Neural progenitor cell (in vitro differentiated cells): ENCODE measurements around the gene YY1AP1. TPM values are rescaled to one million over a fixed set of nuclear protein-coding genes. Genes with fewer than 3 reads are reported as not detected.
A peak's percentile ranks its signal among the peaks of the same experiment; 100 is the strongest.
"Not testable (repeated sequence)": the region's sequence is repeated elsewhere in the genome, so short reads cannot be mapped to it uniquely, and the experiment has no call there.

Experiments
- DNase-seq: peaks from one replicate; pipeline ENCODE4 v3.0.0-alpha.2; 2016; ENCODE audit warnings: low spot score
- H2AFZ ChIP-seq: fragments of 200-600 bp; sonication (generic); replicated peaks from 2 replicates; pipeline ENCODE4 v1.6.1; 2016; ENCODE audit warnings: antibody characterized with exemption
- H3F3A ChIP-seq: fragments of 200-600 bp; sonication (generic); 2 replicates; pipeline ENCODE4 v1.6.1; 2016; ENCODE audit warnings: antibody characterized with exemption, low read depth
- H3K27ac ChIP-seq: fragments of 200-600 bp; sonication (generic); 2 replicates; pipeline ENCODE4 v1.5.1; 2016; ENCODE audit warnings: mild to moderate bottlenecking
- H3K27me3 ChIP-seq: fragments of 200-600 bp; sonication (generic); 2 replicates; pipeline ENCODE4 v1.6.1; 2016; ENCODE audit warnings: mild to moderate bottlenecking, moderate library complexity
- H3K36me3 ChIP-seq: fragments of 200-600 bp; sonication (generic); 2 replicates; pipeline ENCODE4 v1.5.1; 2016
- H3K4me1 ChIP-seq: fragments of 200-600 bp; sonication (generic); 2 replicates; pipeline ENCODE4 v1.6.1; 2016; ENCODE audit warnings: mixed run types
- H3K4me2 ChIP-seq: fragments of 200-600 bp; sonication (generic); 2 replicates; pipeline ENCODE4 v1.6.1; 2016
- H3K4me3 ChIP-seq: fragments of 200-600 bp; sonication (generic); 2 replicates; pipeline ENCODE4 v1.5.1; 2016
- H3K79me2 ChIP-seq: fragments of 200-600 bp; sonication (generic); 2 replicates; pipeline ENCODE4 v1.6.1; 2016; ENCODE audit warnings: low read depth
- H3K9ac ChIP-seq: fragments of 200-600 bp; sonication (generic); 2 replicates; pipeline ENCODE4 v1.6.1; 2016
- H3K9me3 ChIP-seq: fragments of 200-600 bp; sonication (generic); 2 replicates; pipeline ENCODE4 v1.5.1; 2016; ENCODE audit warnings: low read depth
- H4K20me1 ChIP-seq: fragments of 200-600 bp; sonication (generic); 2 replicates; pipeline ENCODE4 v1.6.1; 2016; ENCODE audit warnings: low read depth
- H3K27ac Mint-ChIP-seq: 3 replicates; pipeline ENCODE4 v1.8.0; 2021; ENCODE audit warnings: mixed read lengths
- H3K27me3 Mint-ChIP-seq: 2 replicates; pipeline ENCODE4 v1.8.0; 2022; ENCODE audit warnings: low read depth, mild to moderate bottlenecking, inconsistent platforms, moderate library complexity, mixed read lengths; ENCODE audit not compliant: insufficient read depth
- H3K36me3 Mint-ChIP-seq: 3 replicates; pipeline ENCODE4 v1.8.0; 2021; ENCODE audit warnings: mixed read lengths
- H3K4me1 Mint-ChIP-seq: 3 replicates; pipeline ENCODE4 v1.8.0; 2021; ENCODE audit warnings: mixed read lengths
- H3K4me3 Mint-ChIP-seq: 3 replicates; pipeline ENCODE4 v1.8.0; 2021; ENCODE audit warnings: mild to moderate bottlenecking, moderate library complexity, mixed read lengths
- H3K9me3 Mint-ChIP-seq: 3 replicates; pipeline ENCODE4 v1.8.0; 2020; ENCODE audit warnings: mixed read lengths
- CTCF ChIP-seq: fragments of 200-600 bp; sonication (generic); IDR thresholded peaks from 2 replicates; pipeline ENCODE4 v1.5.1; 2017; ENCODE audit warnings: antibody characterized with exemption, mild to moderate bottlenecking
- EZH2 ChIP-seq: fragments of 200-600 bp; sonication (generic); IDR thresholded peaks from 2 replicates; pipeline ENCODE4 v1.6.1; 2017; ENCODE audit warnings: antibody characterized with exemption, mild to moderate bottlenecking, moderate library complexity
- EZH2phosphoT487 ChIP-seq: fragments of 200-600 bp; sonication (generic); IDR thresholded peaks from 2 replicates; pipeline ENCODE4 v1.6.1; 2017; ENCODE audit warnings: antibody characterized with exemption
- total RNA-seq: library from RNA; depleted of rRNA; stranded (reverse); fragments of >200 nt; gene quantifications from 2 replicates; pipeline ENCODE4 v1.2.3, GENCODE V29; 2015; ENCODE audit warnings: low replicate concordance

The YY1AP1 gene
- total RNA-seq, 1 donor from 2014 or later: 42.7 TPM

DNA sequence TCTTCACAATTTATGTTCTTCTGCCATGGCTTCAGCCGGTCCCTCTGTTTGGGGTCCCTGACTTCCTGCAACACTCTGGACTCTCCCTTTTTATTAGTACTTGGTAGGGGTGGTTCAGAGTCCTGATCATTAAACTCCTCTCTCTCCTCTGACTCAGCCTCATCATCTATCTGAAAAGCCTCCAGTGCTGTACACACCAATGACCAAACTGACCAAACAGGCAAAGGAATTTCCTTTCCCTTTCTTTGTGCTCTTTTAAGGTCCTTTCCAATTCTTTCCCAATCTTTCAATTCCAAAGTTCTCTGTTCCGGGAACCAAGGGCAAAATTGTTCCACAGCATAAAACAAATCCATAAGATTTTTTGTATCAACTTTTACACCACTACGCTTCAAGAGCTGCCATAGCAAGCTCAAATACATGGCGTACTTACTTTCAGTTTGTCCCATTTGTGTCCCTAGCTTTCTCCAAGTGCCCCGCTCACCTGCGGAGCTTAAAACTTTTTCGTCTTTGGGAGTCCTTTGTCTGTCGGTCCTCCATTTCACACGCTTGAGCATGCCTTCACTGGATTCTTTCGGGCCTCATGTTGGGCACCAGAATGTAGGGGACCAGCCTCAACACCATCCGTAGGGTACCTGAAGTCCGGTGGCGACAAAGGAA is 9.9 kb upstream of the YY1AP1 start:
- peaks cover 84% of the 10 kb centered on the region for H3K79me2 ChIP-seq
- Mint-ChIP-seq H3K36me3 (peaks cover 39% of the 10 kb centered on the region), H3K4me3 (no peak overlapping the region), H3K9me3 (peaks cover 28% of the 10 kb centered on the region), H3K4me1 (peaks cover 4% of the 10 kb centered on the region), H3K27ac (no peak overlapping the region), H3K27me3 (peaks cover 8% of the 10 kb centered on the region)
- H2AFZ ChIP-seq: no peak overlapping the region
- no peak overlapping the region for H3K9ac ChIP-seq
- DNase-seq: no peak
- peak overlapping the region; percentile 16 for H3K27ac ChIP-seq
- H3K27me3 ChIP-seq: no peaks in the 10 kb centered on the region
- H3K4me1 ChIP-seq: no peaks in the 10 kb centered on the region
- H3K9me3 ChIP-seq: peaks cover 6% of the 10 kb centered on the region
- H3K36me3 ChIP-seq: no peaks in the 10 kb centered on the region
- no peak overlapping the region for H3K4me3 ChIP-seq
- no peak for TF ChIP-seq EZH2
- TF ChIP-seq EZH2phosphoT487: no peak
- TF ChIP-seq CTCF: no peak
- no peaks in the 10 kb centered on the region for H3F3A ChIP-seq
- H3K4me2 ChIP-seq: no peak overlapping the region
- H4K20me1 ChIP-seq: no peaks in the 10 kb centered on the region

- not testable (repeated sequence) for H3K27ac ChIP-seq, H4K20me1 ChIP-seq, H3K4me1 Mint-ChIP-seq, H3K9ac ChIP-seq, H3K4me2 ChIP-seq, H3K4me3 ChIP-seq, H3K36me3 ChIP-seq, H3F3A ChIP-seq, H3K27me3 Mint-ChIP-seq, H3K4me3 Mint-ChIP-seq, H2AFZ ChIP-seq, H3K27me3 ChIP-seq, H3K9me3 ChIP-seq, H3K4me1 ChIP-seq, H3K27ac Mint-ChIP-seq, DNase-seq
- Mint-ChIP-seq H3K9me3 (peaks cover 28% of the 10 kb centered on the region), H3K36me3 (peaks cover 44% of the 10 kb centered on the region)
- peaks cover 85% of the 10 kb centered on the region for H3K79me2 ChIP-seq
Measured at GRCh38 chr1:155697616-155698015, 9.0 kb upstream of the YY1AP1 start.

- Histone ChIP-seq H3K4me3 (no peak overlapping the region), H3K36me3 (no peaks in the 10 kb centered on the region), H4K20me1 (no peaks in the 10 kb centered on the region), H3K27ac (no peak overlapping the region), H3F3A (no peaks in the 10 kb centered on the region), H2AFZ (no peak overlapping the region), H3K4me2 (no peak overlapping the region), H3K4me1 (no peaks in the 10 kb centered on the region), H3K27me3 (no peaks in the 10 kb centered on the region), H3K9ac (no peak overlapping the region), H3K79me2 (peaks cover 85% of the 10 kb centered on the region), H3K9me3 (peaks cover 6% of the 10 kb centered on the region)
- Mint-ChIP-seq H3K27ac (no peak overlapping the region), H3K9me3 (peaks cover 25% of the 10 kb centered on the region), H3K36me3 (peaks cover 49% of the 10 kb centered on the region), H3K4me1 (peaks cover 4% of the 10 kb centered on the region), H3K4me3 (no peak overlapping the region), H3K27me3 (peaks cover 3% of the 10 kb centered on the region)
- no peak for DNase-seq
- TF ChIP-seq EZH2phosphoT487: no peak
- TF ChIP-seq CTCF: no peak
- TF ChIP-seq EZH2: no peak
Measured at GRCh38 chr1:155697046-155697445, 8.5 kb upstream of the YY1AP1 start.

GRCh38 chr1:155696524-155696923 is 8.0 kb upstream of the YY1AP1 start:
- Histone ChIP-seq H3K9ac (no peak overlapping the region), H4K20me1 (no peaks in the 10 kb centered on the region), H3K27me3 (no peaks in the 10 kb centered on the region), H3K79me2 (peaks cover 89% of the 10 kb centered on the region), H3K4me3 (no peak overlapping the region), H3K4me1 (no peaks in the 10 kb centered on the region), H3F3A (no peaks in the 10 kb centered on the region), H3K27ac (no peak overlapping the region), H3K4me2 (no peak overlapping the region), H3K9me3 (peaks cover 6% of the 10 kb centered on the region), H2AFZ (no peak overlapping the region), H3K36me3 (peaks cover 5% of the 10 kb centered on the region)
- no peak for DNase-seq
- H3K4me1 Mint-ChIP-seq: peaks cover 4% of the 10 kb centered on the region
- no peak overlapping the region for H3K27ac Mint-ChIP-seq
- H3K4me3 Mint-ChIP-seq: no peak overlapping the region
- H3K36me3 Mint-ChIP-seq: peaks cover 54% of the 10 kb centered on the region
- H3K9me3 Mint-ChIP-seq: peaks cover 30% of the 10 kb centered on the region
- H3K27me3 Mint-ChIP-seq: peaks cover 3% of the 10 kb centered on the region
- TF ChIP-seq EZH2phosphoT487 (no peak), CTCF (no peak), EZH2 (no peak)
